Omental fat pad (tissue), 4 donors: Measurements from ENCODE around the gene COQ8A. TPM values are rescaled to one million over a fixed set of nuclear protein-coding genes. Genes with fewer than 3 reads are reported as not detected.

Experiments used
- ATAC-seq: fragments of 150-250 bp; one replicate; pipeline ENCODE4 v1.9.1; 2016; ENCODE audit warnings: mild to moderate bottlenecking, moderate library complexity; ENCODE audit not compliant: low FRiP score
- DNase-seq: peaks from one replicate; pipeline ENCODE4 v3.0.0-alpha.2; 2019; ENCODE audit warnings: low spot score
- total RNA-seq, 4 donors: library from RNA; depleted of rRNA; stranded (reverse); fragments of >200 nt; gene quantifications; one replicate each; pipeline ENCODE4 v1.1.0, GENCODE V29; 2016
- TF ChIP-seq, protein P1 (sequence below), 3 donors: fragments of 450-650 bp; IDR thresholded peaks; one replicate each; pipeline ENCODE4 v1.5.1; 2016 to 2017; ENCODE audit warnings: antibody characterized with exemption in 3 of 3, mild to moderate bottlenecking in 3 of 3, moderate library complexity in 2 of 3

Gene COQ8A
- total RNA-seq, 4 donors from 2014 or later = 118 to 175 (median 140) TPM

- ATAC-seq = no peak
- no peak for DNase-seq
- TF ChIP-seq, protein P1, sequence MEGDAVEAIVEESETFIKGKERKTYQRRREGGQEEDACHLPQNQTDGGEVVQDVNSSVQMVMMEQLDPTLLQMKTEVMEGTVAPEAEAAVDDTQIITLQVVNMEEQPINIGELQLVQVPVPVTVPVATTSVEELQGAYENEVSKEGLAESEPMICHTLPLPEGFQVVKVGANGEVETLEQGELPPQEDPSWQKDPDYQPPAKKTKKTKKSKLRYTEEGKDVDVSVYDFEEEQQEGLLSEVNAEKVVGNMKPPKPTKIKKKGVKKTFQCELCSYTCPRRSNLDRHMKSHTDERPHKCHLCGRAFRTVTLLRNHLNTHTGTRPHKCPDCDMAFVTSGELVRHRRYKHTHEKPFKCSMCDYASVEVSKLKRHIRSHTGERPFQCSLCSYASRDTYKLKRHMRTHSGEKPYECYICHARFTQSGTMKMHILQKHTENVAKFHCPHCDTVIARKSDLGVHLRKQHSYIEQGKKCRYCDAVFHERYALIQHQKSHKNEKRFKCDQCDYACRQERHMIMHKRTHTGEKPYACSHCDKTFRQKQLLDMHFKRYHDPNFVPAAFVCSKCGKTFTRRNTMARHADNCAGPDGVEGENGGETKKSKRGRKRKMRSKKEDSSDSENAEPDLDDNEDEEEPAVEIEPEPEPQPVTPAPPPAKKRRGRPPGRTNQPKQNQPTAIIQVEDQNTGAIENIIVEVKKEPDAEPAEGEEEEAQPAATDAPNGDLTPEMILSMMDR (IDR thresholded peaks at IDR 0.05) = no peak
Observed at GRCh38 chr1:226972931-226973330, 32.8 kb downstream of the COQ8A start.

DNA sequence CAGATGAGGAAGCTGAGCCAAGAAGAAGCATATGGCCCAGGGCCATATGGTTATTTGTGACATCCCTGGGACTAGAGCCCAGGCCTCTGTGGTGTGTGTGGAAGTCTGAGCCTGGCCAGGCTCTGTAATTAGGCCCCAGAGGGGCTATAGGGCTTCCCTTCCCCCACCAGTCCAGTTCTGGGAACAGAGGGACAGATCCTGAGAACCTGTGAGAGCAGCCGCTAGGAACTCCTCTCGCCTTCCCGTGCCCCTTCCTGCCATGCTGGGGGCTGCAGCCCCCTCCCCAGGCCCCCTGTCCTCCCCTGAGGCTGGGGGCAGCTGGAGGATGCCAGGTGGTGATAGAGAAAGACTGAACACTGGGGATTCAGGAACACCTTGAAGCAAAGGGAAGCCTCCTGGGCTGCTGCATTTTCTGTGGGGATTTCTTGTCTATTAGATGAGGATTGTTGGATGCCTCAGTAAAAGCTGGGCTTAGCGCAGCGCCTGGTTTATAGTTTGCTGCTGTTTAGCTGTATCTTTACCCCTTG lies 33.3 kb downstream of the COQ8A start:
- peak; percentile 22 for DNase-seq
- ATAC-seq = no peak
- TF ChIP-seq, protein P1 (IDR thresholded peaks at IDR 0.05) = no peak

DNA sequence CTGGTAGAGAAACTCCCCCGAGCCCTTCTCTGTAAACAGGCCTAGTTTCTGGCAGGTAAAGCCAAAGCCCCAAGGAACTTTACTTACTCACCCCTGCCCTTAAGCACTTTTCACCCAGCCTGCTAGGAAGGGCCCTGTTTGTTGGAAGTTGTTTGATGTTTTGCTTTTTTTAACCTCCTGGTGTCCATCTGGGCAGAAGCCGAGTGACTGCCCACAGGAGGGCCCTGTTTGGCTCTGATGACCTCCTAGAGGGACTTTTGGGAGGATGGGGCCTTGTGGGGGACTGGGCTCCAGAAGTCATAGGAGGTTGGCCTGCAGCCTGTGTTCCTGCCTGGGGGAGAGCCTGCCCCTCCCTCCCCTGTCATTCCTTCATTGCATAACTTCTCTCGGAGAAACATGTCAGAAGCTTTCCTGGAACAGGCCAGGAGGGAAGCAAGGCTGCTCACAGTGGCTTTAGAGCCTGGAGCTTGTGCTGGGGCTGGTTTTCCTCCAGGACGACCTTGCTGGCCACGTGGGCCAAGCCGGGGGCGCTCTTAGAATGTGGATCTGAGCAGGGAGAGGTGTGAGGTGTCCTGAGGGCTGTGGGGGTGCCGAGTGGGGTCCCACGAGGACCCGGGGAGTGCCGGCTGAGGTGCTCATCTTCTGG lies 33.9 kb downstream of the COQ8A start:
- ATAC-seq (peak; percentile 86), DNase-seq (no peak)
- TF ChIP-seq, protein P1 (IDR thresholded peaks at IDR 0.05) = no peak

DNA sequence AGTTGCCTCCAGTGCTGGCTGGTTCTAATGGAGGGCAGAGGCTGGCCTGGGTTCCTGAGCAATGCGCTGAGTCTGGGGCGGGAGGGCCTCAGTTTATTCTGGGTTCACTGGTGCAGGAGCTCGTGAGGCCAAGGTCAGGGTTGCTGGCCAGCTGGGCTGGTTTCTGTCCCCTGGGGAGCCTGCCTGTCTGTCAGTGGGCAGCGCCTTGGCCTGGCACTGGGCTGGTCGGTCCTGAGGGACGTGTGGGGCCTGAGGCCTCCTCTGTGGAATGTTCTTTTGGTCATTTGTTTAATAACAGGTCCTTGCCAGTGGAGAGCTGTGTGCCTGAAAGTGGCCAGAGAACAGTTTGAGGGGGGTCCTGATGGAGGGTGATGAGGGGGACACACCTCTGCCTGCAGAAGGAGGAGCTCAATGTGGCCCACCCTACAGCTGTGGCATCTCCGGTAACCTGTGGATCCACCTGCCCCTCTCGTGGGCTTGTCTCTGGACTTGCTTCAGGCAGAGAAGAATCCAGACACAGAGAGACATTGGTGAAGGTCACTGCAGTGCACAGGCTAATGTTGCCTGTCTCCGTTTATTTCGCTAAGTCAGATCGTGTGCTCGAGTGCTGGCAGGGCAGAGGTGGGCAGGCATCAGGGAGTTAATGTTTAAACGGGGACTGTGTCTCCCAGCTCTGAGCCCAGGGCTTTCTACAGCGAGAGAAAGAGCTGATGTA lies 34.6 kb downstream of the COQ8A start:
- peak; percentile 14 for DNase-seq
- TF ChIP-seq, protein P1 (IDR thresholded peaks at IDR 0.05) = no peak
- peak; percentile 17 for ATAC-seq

- DNase-seq (peak; percentile 14), ATAC-seq (no peak)
- TF ChIP-seq, protein P1 (IDR thresholded peaks at IDR 0.05) = no peak
Observed at GRCh38 chr1:226975259-226976250, 35.5 kb downstream of the COQ8A start.

DNA sequence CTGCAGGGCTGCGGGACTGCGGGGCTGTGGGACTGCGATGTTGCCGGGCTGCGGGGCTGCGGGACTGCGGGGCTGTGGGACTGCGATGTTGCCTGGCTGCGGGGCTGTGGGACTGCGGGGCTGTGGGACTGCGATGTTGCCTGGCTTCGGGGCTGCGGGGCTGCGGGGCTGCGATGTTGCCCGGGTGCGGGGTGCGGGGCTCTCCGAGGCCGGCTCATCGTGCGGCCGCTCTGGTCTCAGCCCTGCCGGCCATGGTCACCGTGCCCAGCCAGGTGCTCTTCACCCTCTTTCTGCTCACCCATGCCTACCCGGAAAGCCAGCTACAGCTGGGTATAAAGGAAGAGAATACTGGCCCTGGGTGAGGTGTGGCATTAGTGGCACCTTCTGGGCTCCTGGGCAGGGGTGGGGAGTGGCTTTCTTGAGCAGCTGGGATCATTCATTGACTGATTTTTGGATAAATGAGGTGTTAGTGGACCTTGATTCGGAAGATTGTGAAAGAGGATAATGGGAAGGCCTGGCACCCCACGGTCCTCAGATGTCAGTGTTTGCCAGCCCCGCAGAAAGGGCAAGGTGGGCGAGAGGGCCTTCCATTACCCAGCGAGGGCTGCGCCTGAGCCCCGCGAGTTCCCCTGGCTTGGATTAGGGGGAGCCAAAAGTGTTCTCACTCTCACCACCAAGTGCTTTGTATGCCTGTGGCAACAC lies 36.3 kb downstream of the COQ8A start:
- DNase-seq = peak; percentile 5
- ATAC-seq = no peak
- TF ChIP-seq, protein P1 (IDR thresholded peaks at IDR 0.05) = no peak
